GM12873 (cell line): ENCODE measurements around the gene IPO11.

Experiments
- CTCF ChIP-seq: IDR thresholded peaks from 2 replicates; pipeline ENCODE4 v1.5.1; 2012; ENCODE audit warnings: low read depth, mild to moderate bottlenecking, moderate library complexity, low read length, control low read depth; ENCODE audit not compliant: insufficient read depth; ENCODE audit errors: missing control alignments

The IPO11 gene

GRCh38 chr5:62564101-62564500 is 151.5 kb downstream of the IPO11 start:
- no peak for TF ChIP-seq CTCF

GRCh38 chr5:62568143-62568542 is 155.6 kb downstream of the IPO11 start:
- no peak for TF ChIP-seq CTCF

- TF ChIP-seq CTCF: no peak
Measured at GRCh38 chr5:62568800-62569432, 156.4 kb downstream of the IPO11 start.

GRCh38 chr5:62569470-62569869 is 156.9 kb downstream of the IPO11 start:
- TF ChIP-seq CTCF: no peak

GRCh38 chr5:62572918-62573514 is 160.5 kb downstream of the IPO11 start:
- no peak for TF ChIP-seq CTCF

GRCh38 chr5:62574599-62574998 is 162.0 kb downstream of the IPO11 start:
- TF ChIP-seq CTCF: no peak

GRCh38 chr5:62575066-62575465 is 162.5 kb downstream of the IPO11 start:
- TF ChIP-seq CTCF: no peak
